IMR-90 (cell line): ENCODE data around the gene MYH13. TPM values are rescaled to one million over a fixed set of nuclear protein-coding genes. Genes with fewer than 3 reads are reported as not detected.

ENCODE experiments used
- ATAC-seq: fragments of 200-7000 bp; cut with Tn5 transposase; 2 replicates; pipeline ENCODE4 v1.9.1; 2020; ENCODE audit warnings: low read depth, mild to moderate bottlenecking, moderate library complexity
- BruUV-seq: library from RNA; stranded (reverse); fragments of 400-500 nt; replicated peaks from 2 replicates; lab custom pipeline; 2021; lab: Mats Ljungman, UMichigan
- CTCF ChIA-PET: fragments of 300-600 bp; formaldehyde crosslinking; extraction: SDS; loops from one replicate; lab custom pipeline; 2021; ENCODE audit warnings: antibody characterized with exemption; lab: Yijun Ruan, JAX
- POLR2A ChIA-PET: fragments of 300-600 bp; sonication (Branson Sonifier 250); formaldehyde crosslinking; loops from one replicate; lab custom pipeline; 2022; ENCODE audit warnings: antibody characterized with exemption; ENCODE audit not compliant: unreplicated experiment; lab: Charles Lee
- DNase-seq: peaks from one replicate; pipeline ENCODE4 v3.0.0; 2013
- H2AFZ ChIP-seq: replicated peaks from 2 replicates; pipeline ENCODE3; 2013; ENCODE audit warnings: low read length, mild to moderate bottlenecking; ENCODE audit not compliant: poor library complexity
- H2AK5ac ChIP-seq: 2 replicates; pipeline ENCODE4 v1.6.1; 2013; ENCODE audit warnings: low read depth, low read length, inconsistent platforms
- H2AK9ac ChIP-seq: replicated peaks from 2 replicates; pipeline ENCODE3; 2013; ENCODE audit warnings: mild to moderate bottlenecking, low read depth, low read length, moderate library complexity; ENCODE audit not compliant: poor library complexity
- H2BK120ac ChIP-seq: 2 replicates; pipeline ENCODE4 v1.6.1; 2013; ENCODE audit warnings: low read depth, low read length, inconsistent platforms
- H2BK15ac ChIP-seq: 3 replicates; pipeline ENCODE4 v1.6.1; 2013; ENCODE audit warnings: low read depth, low read length, inconsistent platforms
- H2BK20ac ChIP-seq: 2 replicates; pipeline ENCODE4 v1.6.1; 2013; ENCODE audit warnings: low read depth, mild to moderate bottlenecking, inconsistent platforms, low read length, moderate library complexity
- H2BK5ac ChIP-seq: 2 replicates; pipeline ENCODE4 v1.6.1; 2013; ENCODE audit warnings: mild to moderate bottlenecking, low read depth, low read length, inconsistent platforms; ENCODE audit not compliant: poor library complexity, severe bottlenecking
- H3K14ac ChIP-seq: replicated peaks from 2 replicates; pipeline ENCODE4 v1.6.1; 2013; ENCODE audit warnings: low read depth, low read length, inconsistent platforms
- H3K18ac ChIP-seq: 2 replicates; pipeline ENCODE4 v1.6.1; 2013; ENCODE audit warnings: low read depth, low read length, control low read depth
- H3K23ac ChIP-seq: 2 replicates; pipeline ENCODE4 v1.6.1; 2013; ENCODE audit warnings: low read depth, low read length, inconsistent platforms
- H3K27ac ChIP-seq: 2 replicates; pipeline ENCODE4 v1.5.1; 2013; ENCODE audit warnings: mild to moderate bottlenecking, control low read depth, low read length; ENCODE audit not compliant: insufficient read depth
- H3K27me3 ChIP-seq: 2 replicates; pipeline ENCODE4 v1.6.1; 2013; ENCODE audit warnings: low read length; ENCODE audit not compliant: control insufficient read depth, insufficient read depth
- H3K36me3 ChIP-seq: 2 replicates; pipeline ENCODE4 v1.6.1; 2013; ENCODE audit warnings: low read length, mixed read lengths; ENCODE audit not compliant: control insufficient read depth, insufficient read depth
- H3K4ac ChIP-seq: 2 replicates; pipeline ENCODE4 v1.6.1; 2013; ENCODE audit warnings: low read depth, low read length, inconsistent platforms
- H3K4me1 ChIP-seq: 2 replicates; pipeline ENCODE4 v1.6.1; 2013; ENCODE audit warnings: low read length, mixed read lengths; ENCODE audit not compliant: control insufficient read depth, insufficient read depth
- H3K4me2 ChIP-seq: 2 replicates; pipeline ENCODE4 v1.6.1; 2013; ENCODE audit warnings: low read depth, mild to moderate bottlenecking, control low read depth, low read length, moderate library complexity
- H3K4me3 ChIP-seq: 2 replicates; pipeline ENCODE4 v1.5.1; 2013; ENCODE audit warnings: low read depth, mild to moderate bottlenecking, control low read depth, low read length, moderate library complexity; ENCODE audit not compliant: insufficient read depth
- H3K56ac ChIP-seq: 2 replicates; pipeline ENCODE4 v1.6.1; 2013; ENCODE audit warnings: low read length, inconsistent platforms; ENCODE audit not compliant: insufficient read depth; ENCODE audit errors: extremely low read depth
- H3K79me1 ChIP-seq, 2 experiments: 2 replicates each; pipeline ENCODE4 v1.6.1; 2013; ENCODE audit warnings: low read length in 2 of 2, inconsistent platforms in 1 of 2, low read depth in 1 of 2
- H3K9ac ChIP-seq: 2 replicates; pipeline ENCODE4 v1.6.1; 2013; ENCODE audit warnings: low read depth, low read length, control low read depth
- H3K9me1 ChIP-seq: 2 replicates; pipeline ENCODE4 v1.6.1; 2013; ENCODE audit warnings: low read length, inconsistent platforms; ENCODE audit not compliant: insufficient read depth
- H3K9me3 ChIP-seq: 2 replicates; pipeline ENCODE4 v1.6.1; 2013; ENCODE audit warnings: low read length; ENCODE audit not compliant: control insufficient read depth, insufficient read depth
- H4K20me1 ChIP-seq: 2 replicates; pipeline ENCODE4 v1.6.1; 2013; ENCODE audit warnings: low read length, inconsistent platforms; ENCODE audit not compliant: insufficient read depth
- H4K5ac ChIP-seq: 2 replicates; pipeline ENCODE4 v1.6.1; 2013; ENCODE audit warnings: mild to moderate bottlenecking, low read depth, low read length, control low read depth
- H4K8ac ChIP-seq, 2 experiments: 2 replicates each; pipeline ENCODE4 v1.6.1; 2013; ENCODE audit warnings: low read depth in 2 of 2, low read length in 2 of 2, control low read depth in 1 of 2, inconsistent platforms in 1 of 2
- H4K91ac ChIP-seq: 2 replicates; pipeline ENCODE4 v1.6.1; 2013; ENCODE audit warnings: low read depth, low read length, inconsistent platforms; ENCODE audit not compliant: insufficient read depth
- CHD1 ChIP-seq: IDR thresholded peaks from 2 replicates; pipeline ENCODE4 v1.6.1; 2012; ENCODE audit warnings: low read depth, low read length, improper control_type of control experiment
- MAZ ChIP-seq: IDR thresholded peaks from 2 replicates; pipeline ENCODE4 v1.6.1; 2012; ENCODE audit warnings: low read depth, mild to moderate bottlenecking, low read length, improper control_type of control experiment, moderate library complexity, borderline replicate concordance
- MXI1 ChIP-seq: IDR thresholded peaks from 2 replicates; pipeline ENCODE4 v1.6.1; 2012; ENCODE audit warnings: low read depth, mild to moderate bottlenecking, low read length, moderate library complexity, borderline replicate concordance
- POLR2A ChIP-seq: IDR thresholded peaks from 2 replicates; pipeline ENCODE4 v1.6.1; 2012; ENCODE audit warnings: mild to moderate bottlenecking, low read depth, low read length
- SMC3 ChIP-seq: fragments of 150-350 bp; IDR thresholded peaks from 2 replicates; pipeline ENCODE4 v1.6.1; 2016; ENCODE audit warnings: low read depth, mild to moderate bottlenecking, antibody characterized with exemption, low read length, moderate library complexity
- WGBS, 2 experiments: methylation state at CpG; one replicate each; pipeline versions ENCODE4 v1.1.5 to v1.1.7; 2013; ENCODE audit warnings: missing lambda C conversion rate in 2 of 2; ENCODE audit not compliant: insufficient read length in 1 of 2; ENCODE audit errors: extremely low coverage in 2 of 2; 5-methylcytosine and 5-hydroxymethylcytosine counted together
- dilution Hi-C: fragments of 300-500 bp; cut with HindIII; formaldehyde crosslinking; loops from one replicate; pipeline ENCODE4 v1.14.3; 2018; ENCODE audit warnings: low sequenced_read_pairs; ENCODE audit not compliant: unreplicated experiment
- in situ Hi-C: fragments of 300-500 bp; cut with MboI; formaldehyde crosslinking; loops from 3 replicates; pipeline ENCODE4 v1.14.3; 2019; ENCODE audit warnings: low sequenced_read_pairs, inconsistent platforms, mixed read lengths
- intact Hi-C: fragments of 100-400 bp; cut with micrococcal nuclease; formaldehyde crosslinking; loops from 2 replicates; pipeline ENCODE4 v1.10.0; 2022
- polyA plus RNA-seq, 3 experiments: library from polyadenylated mRNA; depleted of rRNA; stranded (reverse); fragments of >200 nt; gene quantifications; 2 replicates each; pipeline ENCODE4 v1.2.3, GENCODE V29; 2012; ENCODE audit warnings: low replicate concordance in 1 of 3
- total RNA-seq: library from RNA; depleted of rRNA; stranded (reverse); fragments of >200 nt; gene quantifications from 2 replicates; pipeline ENCODE4 v1.2.3, GENCODE V29; 2012
- TF ChIP-seq, protein P1 (sequence below): fragments of 150-350 bp; IDR thresholded peaks from 2 replicates; pipeline ENCODE4 v1.6.1; 2016; ENCODE audit warnings: low read depth, mild to moderate bottlenecking, low read length, moderate library complexity, borderline replicate concordance
- TF ChIP-seq, protein P2 (sequence below): fragments of 150-350 bp; IDR thresholded peaks from 2 replicates; pipeline ENCODE4 v1.6.1; 2017; ENCODE audit warnings: mild to moderate bottlenecking, antibody characterized with exemption, low read length, low read depth

MYH13 gene
- total and polyA plus RNA-seq, 2 of the 4 experiments (the other 2 are of a cell fraction): not detected

DNA sequence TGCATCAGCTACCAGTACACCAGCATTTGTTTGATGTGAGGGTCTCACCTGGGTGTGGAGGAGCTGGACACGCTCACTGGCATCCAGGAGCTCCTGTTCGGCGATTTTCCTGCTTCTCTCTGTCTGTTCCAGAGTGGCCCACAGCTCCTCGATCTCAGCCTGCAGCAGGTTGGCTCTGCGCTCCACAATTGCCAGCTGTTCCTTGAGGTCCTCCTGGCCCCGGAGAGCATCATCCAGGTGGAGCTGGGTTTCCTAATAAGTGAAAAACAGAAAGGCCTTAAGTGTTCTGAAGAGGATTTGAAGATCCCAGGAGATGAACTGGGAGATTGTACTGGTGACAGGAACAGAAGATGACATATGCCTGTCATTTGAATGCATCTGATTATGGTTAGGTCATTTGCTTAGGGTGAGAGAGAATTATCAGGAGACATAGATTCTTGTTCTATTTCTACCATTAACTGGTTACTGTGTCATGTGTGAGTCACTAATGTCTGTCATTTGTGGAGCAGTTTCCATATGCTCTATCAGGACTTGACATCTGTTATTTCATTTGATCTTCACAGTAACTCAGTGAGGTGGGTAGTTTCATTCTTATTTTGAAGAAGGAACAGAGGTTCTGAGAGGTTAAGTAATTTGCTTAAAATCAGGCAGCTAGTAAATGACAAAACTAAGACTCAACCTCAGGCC lies 21.5 kb upstream of the MYH13 start:
- intact Hi-C loops: no loop called here
- Histone ChIP-seq H3K79me1 (no peaks in the 10 kb centered on the region), H2AK5ac (no peak overlapping the region), H2BK20ac (no peak overlapping the region), H2BK120ac (no peak overlapping the region), H4K8ac (no peak overlapping the region), H3K9ac (no peak overlapping the region), H2AFZ (no peak overlapping the region), H3K23ac (no peak overlapping the region), H3K4ac (no peak overlapping the region), H3K4me1 (no peaks in the 10 kb centered on the region), H2BK15ac (no peak overlapping the region), H3K27ac (no peak overlapping the region), H4K20me1 (no peaks in the 10 kb centered on the region), H3K14ac (no peak overlapping the region), H3K9me1 (no peaks in the 10 kb centered on the region), H4K91ac (no peak overlapping the region), H3K4me2 (no peak overlapping the region), H4K5ac (no peak overlapping the region), H3K9me3 (no peaks in the 10 kb centered on the region), H3K36me3 (no peaks in the 10 kb centered on the region), H3K56ac (no peak overlapping the region), H3K27me3 (no peaks in the 10 kb centered on the region), H3K18ac (no peak overlapping the region), H2AK9ac (no peak overlapping the region), H2BK5ac (no peak overlapping the region), H3K4me3 (no peak overlapping the region)
- CTCF ChIA-PET: no interaction called here
- no TSS peak for BruUV-seq
- 40% methylated on average over 1 of the region's 6 CpGs; no CpG with 5 or more reads in 1 of the 2 experiments for WGBS, 2 experiments
- POLR2A ChIA-PET: no interaction called here
- dilution Hi-C loops: no loop called here
- ATAC-seq (no peak), DNase-seq (no peak)
- in situ Hi-C loops: no loop called here
- no peak for TF ChIP-seq MXI1
- TF ChIP-seq POLR2A: no peak
- TF ChIP-seq, protein P1, sequence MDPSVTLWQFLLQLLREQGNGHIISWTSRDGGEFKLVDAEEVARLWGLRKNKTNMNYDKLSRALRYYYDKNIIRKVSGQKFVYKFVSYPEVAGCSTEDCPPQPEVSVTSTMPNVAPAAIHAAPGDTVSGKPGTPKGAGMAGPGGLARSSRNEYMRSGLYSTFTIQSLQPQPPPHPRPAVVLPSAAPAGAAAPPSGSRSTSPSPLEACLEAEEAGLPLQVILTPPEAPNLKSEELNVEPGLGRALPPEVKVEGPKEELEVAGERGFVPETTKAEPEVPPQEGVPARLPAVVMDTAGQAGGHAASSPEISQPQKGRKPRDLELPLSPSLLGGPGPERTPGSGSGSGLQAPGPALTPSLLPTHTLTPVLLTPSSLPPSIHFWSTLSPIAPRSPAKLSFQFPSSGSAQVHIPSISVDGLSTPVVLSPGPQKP: no peak
- TF ChIP-seq MAZ: no peak
- no peak for TF ChIP-seq SMC3
- TF ChIP-seq CHD1: no peak
- TF ChIP-seq, protein P2, sequence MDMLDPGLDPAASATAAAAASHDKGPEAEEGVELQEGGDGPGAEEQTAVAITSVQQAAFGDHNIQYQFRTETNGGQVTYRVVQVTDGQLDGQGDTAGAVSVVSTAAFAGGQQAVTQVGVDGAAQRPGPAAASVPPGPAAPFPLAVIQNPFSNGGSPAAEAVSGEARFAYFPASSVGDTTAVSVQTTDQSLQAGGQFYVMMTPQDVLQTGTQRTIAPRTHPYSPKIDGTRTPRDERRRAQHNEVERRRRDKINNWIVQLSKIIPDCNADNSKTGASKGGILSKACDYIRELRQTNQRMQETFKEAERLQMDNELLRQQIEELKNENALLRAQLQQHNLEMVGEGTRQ: no peak
